IPS DF 4.7 (cell line): Measurements from ENCODE around the gene ERC2.

Experiments used
- DNase-seq: peaks from one replicate; pipeline ENCODE4 v3.0.0-alpha.2; 2013; ENCODE audit warnings: low spot score; ENCODE audit errors: extremely low read depth

The ERC2 gene

DNA sequence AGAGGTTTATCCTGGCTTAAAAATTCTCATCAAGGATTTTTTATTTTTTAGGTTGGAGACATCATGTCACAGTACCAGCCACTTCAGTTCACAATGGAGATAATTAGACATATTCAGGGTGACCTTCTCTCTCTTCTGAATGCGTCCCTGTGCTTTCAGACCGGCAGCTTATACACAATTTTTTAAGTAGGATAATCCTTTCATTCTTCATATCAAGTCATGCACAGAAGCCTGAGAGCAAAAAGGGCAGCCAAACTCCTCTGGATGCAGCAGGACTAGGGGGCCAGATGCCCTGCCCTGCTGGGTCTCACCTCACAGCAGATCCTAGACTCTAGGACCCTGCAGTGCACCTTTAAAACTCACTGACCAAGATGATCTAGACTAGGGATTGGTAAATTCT lies 210.4 kb downstream of the ERC2 start:
- no peak for DNase-seq

DNA sequence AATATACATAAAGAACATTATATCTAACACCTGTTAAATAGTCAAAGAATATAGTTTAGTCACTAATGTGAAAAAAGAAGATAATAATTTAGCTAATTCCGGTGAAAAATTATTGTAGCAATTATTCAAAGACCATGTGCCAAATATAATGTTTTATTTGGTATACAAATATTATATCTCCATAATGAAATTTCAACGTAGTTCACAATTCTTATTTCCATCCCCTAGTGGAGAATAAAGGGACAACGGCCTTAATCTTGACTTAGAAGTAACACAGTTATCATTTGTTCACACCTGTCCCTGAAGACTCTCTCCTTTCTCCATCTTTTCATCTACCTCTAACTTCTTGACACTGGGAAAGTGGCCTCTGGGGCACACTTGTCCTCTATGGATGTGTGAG lies 213.4 kb downstream of the ERC2 start:
- DNase-seq = no peak

DNA sequence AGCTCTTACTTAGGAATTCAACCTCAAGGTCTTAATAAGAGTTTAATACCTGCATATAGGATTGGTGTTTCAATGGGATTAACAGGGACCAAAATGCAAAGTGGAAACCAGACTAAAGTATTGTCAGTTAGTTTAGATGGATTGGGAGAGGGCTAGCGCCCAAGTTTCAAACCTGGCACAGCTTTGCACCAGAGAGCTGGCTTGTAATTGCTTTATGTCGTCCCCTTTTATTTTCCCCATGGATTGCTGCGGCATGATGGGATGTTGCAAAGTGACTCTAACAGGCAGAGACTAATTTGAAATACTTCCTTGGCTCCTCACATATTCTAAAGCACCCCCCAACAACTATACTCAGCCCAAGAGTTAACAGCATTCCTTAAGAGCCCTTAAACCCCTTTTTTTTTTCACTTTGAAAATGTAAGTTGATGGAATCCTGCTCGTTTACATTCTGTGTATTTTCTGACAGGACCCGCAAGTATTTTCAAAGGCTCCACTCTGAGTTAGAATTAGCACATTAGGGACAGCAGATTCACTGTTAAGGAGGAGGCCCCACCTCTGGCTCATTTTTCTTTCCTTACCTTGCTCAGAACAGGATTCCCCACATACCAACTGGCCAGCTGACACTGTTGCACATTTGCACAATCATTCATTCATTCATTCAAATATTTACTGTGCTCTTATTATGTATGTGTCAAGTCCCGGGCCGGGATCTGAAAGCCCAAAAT lies 214.2 kb downstream of the ERC2 start:
- no peak for DNase-seq

DNA sequence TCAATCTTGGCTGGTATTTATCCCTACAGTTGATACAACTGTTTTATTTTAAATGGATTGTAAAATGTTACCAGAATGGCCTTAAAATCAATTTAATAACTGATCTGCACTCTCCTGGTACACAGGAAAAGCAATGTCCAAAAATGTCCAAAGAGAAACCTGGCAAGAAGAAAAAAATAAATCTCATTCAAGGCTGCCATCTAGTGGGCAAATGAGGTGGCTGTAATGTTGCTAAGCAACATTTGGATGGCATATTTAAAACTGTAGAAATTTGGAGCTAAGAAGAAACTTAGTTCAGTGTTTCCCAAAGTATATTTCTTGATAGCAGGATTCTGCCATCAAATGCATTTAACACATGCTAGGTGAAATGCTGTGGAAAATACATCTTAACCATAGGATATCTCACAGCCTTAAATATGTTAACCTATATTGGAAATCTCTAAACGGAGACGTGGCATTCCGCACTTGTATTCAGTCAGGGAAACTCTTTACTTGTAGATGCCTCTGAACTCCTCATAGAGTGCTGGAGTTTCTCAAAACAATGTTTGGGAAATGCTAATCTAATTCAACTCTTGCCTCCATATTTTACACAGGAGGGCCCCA lies 216.8 kb downstream of the ERC2 start:
- no peak for DNase-seq

DNA sequence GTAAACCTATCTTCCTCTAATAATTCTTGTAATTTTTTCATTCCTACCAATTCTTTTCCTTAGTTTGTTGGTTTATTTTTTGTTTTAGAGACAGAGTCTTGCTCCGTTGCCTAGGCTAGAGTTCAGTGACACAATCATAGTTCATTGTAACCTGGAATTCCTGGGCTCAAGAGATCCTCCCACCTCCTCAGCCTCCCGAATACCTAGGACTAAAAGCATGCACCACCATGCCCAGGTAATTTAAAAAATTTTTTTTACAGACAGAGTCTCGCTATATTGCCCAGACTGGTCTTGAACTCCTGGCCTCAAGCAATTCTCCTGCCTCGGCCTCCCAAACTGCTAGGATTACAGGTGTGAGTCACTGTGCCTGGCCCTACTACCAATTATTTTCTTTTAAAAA lies 220.2 kb downstream of the ERC2 start:
- no peak for DNase-seq

DNA sequence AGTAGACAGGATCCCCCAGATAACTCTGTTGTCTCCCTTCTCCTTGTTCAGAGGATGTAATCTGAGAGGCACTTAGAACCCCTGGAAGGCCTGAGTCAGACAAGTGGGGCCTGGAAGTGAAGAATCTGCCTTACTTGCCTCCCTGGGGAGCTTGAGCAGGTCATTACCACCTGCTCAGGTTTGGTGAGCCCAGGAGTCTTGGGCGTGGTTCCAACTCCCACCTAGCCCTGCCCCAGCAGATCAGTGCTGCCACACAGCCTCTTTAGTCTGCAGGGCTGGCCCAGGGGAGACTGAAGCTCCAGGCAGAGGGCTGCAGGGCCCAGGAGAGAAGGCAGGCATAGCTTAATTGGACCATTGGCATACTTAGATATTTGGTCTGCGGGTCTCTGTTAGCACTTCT lies 230.0 kb downstream of the ERC2 start:
- DNase-seq = no peak

DNA sequence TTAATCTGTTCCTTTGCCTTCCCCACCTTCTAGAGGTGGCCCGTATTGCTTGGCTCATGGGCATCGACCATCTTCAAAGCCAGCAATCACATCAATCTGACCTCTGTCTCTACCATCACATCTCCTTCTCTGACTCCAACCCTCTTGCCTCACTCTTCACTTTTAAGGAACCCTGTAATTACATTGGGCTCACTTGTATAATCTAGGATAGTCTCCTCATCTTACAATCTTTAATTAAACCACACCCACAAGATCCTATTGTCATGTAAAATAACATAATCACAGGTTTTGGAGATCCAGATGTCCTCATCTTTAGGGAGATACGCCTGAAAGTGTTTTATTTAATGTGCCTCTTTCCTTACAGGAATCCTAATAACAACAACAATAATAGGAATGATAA lies 234.5 kb downstream of the ERC2 start:
- DNase-seq = no peak

DNA sequence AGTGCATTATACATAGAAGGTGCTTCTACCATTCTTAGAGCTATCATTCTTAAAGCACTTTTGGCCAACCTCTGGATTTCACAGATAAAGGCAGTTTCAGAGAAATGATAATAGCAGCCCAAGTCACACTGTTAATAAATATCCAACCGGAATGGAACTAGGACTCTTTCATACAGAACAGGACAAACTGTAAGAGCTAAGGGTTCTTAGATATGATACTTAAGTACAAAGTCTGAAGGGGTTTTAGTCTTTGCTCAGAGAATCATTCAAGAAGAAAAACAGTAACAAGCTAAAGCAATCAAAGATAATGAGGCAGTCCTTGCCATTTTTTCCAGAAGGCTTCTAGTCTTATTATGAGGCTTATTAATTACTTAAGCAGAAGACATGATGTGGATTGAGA lies 239.0 kb downstream of the ERC2 start:
- no peak for DNase-seq

DNA sequence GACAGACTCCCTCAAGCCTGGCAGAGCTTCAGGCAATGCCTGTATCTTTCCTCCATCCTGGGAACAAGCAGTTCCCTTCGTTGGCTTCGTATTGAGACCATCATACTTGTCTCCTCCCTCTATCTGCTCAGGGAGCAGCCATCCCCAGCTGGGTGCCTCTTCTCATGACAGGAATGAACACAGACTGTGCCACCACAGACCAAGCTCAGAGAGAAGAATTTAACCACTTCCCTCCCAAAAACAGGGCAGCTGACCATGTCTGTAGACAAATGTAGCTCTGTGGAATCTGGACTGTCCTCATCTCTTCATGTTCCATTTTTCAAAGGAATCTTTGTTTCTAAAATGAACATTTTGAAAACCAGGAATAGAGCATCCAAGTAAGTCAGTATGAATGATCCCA lies 245.4 kb downstream of the ERC2 start:
- no peak for DNase-seq

DNA sequence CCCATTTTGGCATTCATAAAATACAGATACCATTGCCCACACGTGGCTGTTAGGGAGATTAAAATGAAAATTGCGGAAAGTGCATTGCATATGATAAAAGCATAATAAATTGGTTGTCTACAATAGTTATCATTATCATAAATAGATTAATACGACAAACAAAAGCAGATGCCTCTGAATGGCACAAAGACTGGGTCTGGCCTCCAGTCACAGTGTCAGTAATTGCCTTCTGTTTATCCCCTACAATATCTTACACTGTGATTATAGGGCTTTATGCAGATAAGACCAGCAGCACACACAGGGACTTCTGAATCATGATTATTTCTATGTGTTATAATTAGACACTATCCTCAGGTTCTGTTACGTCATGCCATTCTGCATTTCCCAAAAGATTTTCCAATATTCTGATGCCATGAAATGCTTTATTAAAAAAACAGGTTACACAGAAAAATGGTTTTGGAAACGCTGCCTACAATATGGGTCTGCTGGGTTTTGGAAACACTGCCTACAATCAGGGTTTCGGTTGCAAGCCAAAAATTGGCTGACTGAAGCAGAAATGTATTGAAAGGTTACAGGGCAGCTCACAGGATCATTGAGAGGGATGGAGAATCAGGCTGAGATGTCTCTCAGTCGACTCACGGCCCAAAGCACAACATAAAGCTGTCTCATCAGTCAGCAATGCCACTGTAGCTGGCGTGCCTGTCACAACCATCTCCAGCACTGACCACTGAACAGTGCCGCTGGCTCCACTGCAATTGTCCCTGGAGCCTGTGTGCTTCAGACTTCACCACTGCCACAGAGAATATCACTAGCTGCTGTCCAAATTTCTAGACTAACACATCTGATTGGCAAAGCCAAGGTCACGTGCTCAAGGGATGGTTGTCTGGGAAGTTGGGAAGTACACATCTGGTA lies 248.1 kb downstream of the ERC2 start:
- DNase-seq = no peak

DNA sequence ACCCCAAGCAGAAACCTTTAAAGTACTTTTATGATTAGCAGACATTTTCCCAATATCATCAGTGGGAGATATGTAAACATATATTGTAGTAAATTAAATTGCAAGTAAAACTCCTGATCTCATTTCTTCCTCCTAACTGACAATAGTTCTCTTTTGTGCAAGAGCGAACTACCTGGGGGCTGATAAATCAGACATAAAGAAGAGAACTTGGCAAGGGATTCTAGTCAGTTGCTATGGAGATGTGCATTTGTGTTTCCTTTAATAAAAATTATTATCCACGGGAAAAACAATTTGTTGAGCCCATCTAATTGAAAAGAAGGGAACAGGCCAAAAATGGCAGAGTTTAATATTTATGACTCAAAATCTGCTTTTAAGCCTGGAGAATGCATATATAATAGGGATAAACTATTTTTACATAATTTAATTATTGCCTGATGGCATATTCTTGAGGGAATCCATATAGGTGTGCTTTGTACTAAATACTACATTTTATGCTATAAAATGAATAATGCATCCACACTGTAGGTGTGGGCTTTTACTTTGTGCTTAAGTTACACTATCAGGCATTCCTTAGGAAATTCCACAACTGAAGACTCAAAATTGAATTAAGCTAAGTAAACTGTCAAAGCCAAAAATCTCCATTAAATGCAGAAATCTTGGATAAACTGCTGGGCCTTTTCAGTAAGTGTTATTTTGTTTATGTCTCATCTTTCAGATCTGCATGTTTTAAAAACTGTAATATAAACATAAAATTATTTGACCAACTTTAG lies 258.1 kb downstream of the ERC2 start:
- DNase-seq = no peak

DNA sequence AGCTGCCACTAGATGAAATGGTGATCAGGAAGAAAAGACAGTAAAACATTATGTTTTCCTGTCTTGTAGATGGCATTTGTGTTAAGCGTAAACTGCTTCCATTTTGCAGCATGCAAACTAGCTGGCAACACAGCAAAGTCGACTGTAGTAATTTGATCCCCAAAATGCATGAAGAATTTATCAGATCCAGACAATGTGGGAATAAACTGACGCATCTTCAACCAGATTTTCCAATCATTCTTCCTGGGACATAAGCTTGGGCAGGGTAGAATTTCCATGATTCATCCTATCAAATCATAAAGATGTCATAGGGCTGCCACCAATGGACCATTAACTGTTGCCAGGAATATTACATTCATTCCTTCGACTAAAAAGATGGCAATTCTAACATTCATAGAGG lies 260.3 kb downstream of the ERC2 start:
- DNase-seq = no peak

DNA sequence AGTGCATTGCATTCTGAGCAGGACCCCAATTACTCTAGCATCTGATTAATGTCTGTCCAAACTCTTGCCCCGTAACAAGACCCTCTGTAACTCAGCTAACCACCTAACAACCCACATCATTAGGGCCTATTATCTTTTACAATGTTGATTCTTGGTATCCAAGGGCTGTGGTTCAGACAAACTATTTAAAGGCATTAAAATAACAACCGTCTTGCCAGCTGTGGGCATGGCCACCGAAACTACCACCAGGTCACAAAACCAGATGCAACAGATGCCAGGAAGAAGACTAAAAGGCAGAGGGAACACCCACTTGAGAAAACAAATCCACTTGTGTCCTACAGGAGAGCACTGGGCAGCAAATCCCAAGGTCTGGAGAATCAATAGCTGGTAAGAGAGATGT lies 262.9 kb downstream of the ERC2 start:
- no peak for DNase-seq

DNA sequence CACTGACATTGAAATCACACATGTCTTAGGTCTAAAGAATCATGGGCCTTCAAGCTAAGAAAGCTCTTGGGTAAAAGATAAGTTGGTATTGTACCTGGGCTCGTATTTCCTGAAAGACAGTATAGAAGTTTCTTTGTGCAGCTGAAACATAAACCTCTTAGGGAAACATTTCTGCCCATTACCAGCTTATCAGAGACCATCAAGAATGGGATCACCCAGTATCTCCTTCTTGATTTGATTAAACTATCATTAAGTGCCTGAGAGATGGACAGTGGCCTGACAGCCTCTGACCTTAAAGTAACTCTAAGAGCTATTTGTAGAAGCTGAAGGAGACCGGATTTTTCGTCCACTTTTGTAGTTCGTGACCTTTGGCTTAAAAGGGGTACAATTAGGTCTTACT lies 265.3 kb downstream of the ERC2 start:
- no peak for DNase-seq

DNA sequence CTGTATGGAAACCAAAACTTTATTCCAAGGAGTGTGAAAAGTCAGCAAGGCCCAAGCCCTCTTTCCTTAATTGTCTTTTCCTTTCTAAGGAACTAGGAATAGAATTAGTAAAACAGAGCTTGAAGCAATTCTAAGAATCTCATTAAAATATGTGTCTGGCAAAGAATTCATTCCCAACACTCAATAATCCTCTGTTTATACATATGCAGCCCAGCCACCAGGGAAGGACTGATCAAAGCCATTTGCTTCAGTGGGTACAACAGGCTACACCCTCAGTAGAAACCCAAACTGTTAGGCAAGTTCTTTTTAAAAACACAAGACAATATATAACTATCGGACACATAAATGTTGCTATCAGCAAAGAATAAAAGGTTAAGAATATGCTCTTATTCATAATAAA lies 266.9 kb downstream of the ERC2 start:
- DNase-seq = no peak

DNA sequence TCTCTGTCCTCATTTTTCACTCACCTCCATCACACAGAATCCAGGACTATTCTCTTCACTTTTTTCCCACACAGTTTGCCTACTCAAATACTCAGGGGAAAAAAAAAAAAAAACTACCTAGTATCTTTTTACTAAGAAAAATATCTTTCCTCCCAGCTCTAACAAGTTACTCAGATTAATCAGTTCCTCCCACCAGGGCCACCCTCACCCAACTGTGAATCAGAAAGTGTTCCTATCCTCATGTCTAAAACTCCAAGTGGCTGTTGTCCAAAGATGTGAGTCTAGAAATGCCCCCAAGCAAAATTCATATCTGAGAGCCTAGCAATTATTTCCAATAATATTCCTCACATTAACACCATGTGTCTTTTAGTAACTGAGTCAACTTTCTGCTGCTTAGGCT lies 268.0 kb downstream of the ERC2 start:
- no peak for DNase-seq

DNA sequence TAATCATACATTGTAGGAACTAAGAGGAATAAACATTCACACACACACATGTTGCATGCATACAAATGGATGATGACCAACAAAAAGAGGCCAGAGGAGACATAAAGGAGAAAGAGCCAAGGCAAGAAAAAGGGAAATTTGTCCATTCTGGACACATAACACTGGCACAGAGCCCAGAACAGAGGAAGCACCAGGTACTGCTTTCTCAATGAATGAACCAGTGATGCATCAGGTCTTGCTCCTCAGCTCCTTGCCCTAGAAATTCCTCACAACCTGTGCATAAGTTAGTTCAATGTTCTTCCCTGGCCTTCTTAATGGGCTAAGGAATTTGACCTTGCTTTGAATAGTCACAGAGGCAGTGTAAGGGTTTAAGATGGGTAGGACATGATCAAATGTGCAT lies 270.3 kb downstream of the ERC2 start:
- DNase-seq = no peak

DNA sequence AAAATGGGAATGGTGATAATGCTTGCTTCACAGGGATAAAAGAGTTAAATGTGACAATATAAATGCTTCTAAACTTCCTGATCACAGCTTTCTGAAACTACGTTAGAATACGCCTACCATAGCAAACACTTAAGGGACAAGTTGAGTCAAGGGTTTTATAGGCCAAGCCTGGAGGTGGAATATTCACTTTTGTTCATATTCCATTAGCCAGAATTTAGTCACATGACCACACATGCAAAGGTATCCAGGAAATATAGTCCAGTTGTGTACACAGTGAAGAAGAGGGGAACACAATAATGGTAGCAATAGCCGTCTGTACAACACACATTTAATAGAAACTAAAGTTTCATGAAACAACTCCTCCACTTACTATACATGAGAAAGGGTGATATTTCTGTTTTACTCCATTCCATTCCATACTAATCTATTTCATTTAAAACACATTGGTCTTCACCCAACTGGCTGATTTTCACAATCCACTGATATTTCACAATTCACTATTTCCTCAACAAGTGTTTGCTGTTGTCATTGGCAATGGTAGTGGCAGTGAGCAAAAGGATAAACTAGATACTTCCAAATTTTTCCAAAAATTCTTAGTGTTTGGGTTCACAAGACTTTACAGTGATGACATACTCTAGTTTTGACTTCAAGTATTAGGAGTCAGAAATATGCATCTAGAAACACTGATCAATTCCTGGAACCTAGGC lies 270.9 kb downstream of the ERC2 start:
- DNase-seq = no peak

DNA sequence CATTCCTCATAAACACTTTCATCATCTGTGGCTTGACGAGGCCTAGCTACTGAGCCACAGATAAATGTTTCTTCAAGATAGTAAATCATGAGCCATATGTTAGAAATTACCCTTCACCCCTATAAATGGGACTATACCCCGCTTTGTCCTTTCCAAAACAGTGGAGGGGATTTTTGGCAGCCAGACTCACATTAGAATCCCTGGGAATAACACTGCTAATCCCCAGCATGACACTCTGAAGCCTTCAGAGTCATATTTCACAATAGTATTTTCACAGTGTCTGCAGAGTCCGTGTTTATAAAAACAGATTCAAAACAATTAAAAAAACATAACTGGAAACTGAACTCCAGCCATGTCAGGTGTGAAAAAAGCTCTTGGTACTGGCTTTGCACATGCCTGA lies 271.6 kb downstream of the ERC2 start:
- DNase-seq = no peak

DNA sequence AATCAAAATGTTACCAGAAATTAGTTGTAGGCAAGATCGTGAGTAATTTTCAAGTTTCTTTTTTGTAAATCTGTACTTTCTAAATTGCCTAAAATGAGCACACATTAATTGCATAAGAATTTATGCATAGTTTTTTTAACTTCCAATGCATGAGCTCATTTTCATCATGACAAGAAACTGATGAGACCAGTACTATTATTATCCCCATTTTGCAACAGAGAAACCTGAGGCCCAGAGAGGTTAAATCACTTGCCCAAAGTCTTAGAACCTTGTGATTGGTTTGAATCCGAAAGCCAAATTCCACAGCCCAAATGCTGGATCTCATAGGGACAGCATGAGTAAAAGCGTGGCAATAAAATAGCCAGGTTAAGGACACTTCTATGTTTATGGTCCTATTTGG lies 274.7 kb downstream of the ERC2 start:
- no peak for DNase-seq

DNA sequence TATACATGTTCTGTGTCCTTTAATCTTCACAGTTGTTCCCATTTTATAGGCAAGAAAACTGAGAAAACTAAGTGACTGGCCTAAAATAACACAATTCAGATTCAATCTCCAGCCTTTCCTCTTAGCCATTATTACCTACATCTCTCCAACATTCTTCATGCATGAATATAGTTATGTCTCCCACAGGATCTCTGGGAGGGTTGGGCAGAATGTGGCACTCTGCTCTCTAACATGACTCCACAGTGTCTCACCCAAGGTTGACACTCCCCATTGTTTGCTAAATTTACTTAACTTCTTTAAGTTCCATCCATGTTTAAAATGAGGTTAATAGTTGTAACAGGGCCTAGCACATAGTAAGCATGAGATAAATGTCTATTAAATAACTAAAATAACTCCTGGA lies 276.3 kb downstream of the ERC2 start:
- no peak for DNase-seq
